ENCODE data around the gene CGB2.

- TF ChIP-seq, protein P1, sequence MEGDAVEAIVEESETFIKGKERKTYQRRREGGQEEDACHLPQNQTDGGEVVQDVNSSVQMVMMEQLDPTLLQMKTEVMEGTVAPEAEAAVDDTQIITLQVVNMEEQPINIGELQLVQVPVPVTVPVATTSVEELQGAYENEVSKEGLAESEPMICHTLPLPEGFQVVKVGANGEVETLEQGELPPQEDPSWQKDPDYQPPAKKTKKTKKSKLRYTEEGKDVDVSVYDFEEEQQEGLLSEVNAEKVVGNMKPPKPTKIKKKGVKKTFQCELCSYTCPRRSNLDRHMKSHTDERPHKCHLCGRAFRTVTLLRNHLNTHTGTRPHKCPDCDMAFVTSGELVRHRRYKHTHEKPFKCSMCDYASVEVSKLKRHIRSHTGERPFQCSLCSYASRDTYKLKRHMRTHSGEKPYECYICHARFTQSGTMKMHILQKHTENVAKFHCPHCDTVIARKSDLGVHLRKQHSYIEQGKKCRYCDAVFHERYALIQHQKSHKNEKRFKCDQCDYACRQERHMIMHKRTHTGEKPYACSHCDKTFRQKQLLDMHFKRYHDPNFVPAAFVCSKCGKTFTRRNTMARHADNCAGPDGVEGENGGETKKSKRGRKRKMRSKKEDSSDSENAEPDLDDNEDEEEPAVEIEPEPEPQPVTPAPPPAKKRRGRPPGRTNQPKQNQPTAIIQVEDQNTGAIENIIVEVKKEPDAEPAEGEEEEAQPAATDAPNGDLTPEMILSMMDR (IDR thresholded peaks at IDR 0.05) = no peak
- TF ChIP-seq POLR2A (IDR thresholded peaks at IDR 0.05) (no peak), POLR2AphosphoS5 (IDR thresholded peaks at IDR 0.05) (no peak), EP300 (IDR thresholded peaks at IDR 0.05; ENCODE audit: low read depth) (no peak)
These were observed 29.3 kb downstream of the CGB2 start for GRCh38 chr19:49061000-49061399.
